Measurements from ENCODE around the gene RSPH6A. TPM values are rescaled to one million over a fixed set of nuclear protein-coding genes. Genes with fewer than 3 reads are reported as not detected.

RSPH6A gene
- total RNA-seq, 2 experiments from 2014 or later: 0.17 to 0.25 TPM

DNA sequence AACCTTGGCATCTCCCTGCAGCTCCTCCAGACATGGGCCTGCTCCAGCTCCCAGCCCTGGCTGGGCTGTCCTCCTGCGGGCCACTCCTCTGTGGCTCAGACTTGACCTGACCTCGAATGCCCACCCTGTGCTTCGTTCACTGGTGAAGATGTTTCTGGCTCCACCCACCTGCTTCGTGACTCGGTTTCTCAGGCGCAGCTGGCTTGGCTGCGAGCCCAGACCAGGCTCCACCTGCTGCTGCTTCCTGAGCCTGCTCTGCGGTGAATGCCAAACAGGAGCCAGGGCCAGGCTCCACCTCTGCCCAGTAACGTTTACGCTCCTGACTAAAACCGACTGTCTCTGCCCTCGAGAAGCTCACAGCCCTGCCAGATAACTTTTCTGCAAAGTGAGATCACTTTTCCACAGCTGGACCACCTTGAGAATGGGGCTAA is 8.9 kb upstream of the RSPH6A start:
- Histone ChIP-seq H3K27ac (ENCODE audit: low read depth in 1 of 2, low read length in 2 of 2) (no peak overlapping the region), H3K4me3 (ENCODE audit: low read length) (no peak overlapping the region), H3K9me3 (ENCODE audit: control insufficient read depth in 1 of 2, insufficient read depth in 1 of 2, low read length in 2 of 2) (no peaks in the 10 kb centered on the region), H3K36me3 (ENCODE audit: insufficient read depth, low read length) (peaks cover 68% of the 10 kb centered on the region), H3K4me1 (ENCODE audit: insufficient read depth, low read length) (no peaks in the 10 kb centered on the region), H3K27me3 (ENCODE audit: control insufficient read depth in 1 of 2, insufficient read depth in 2 of 2, low read length in 2 of 2) (no peaks in the 10 kb centered on the region)
- ATAC-seq (ENCODE audit: poor library complexity) (no peak), DNase-seq (no peak)
- Mint-ChIP-seq H3K4me3 (no peak overlapping the region), H3K27me3 (no peaks in the 10 kb centered on the region), H3K36me3 (ENCODE audit: low read depth) (peaks cover 51% of the 10 kb centered on the region), H3K4me1 (ENCODE audit: low read depth) (no peaks in the 10 kb centered on the region), H3K27ac (no peak overlapping the region), H3K9me3 (no peaks in the 10 kb centered on the region)
- CTCF ChIA-PET: interaction anchor here (0.6 kb wide), 1 partner anchor 43 kb away, joined by 3 read pairs; no protein-coding TSS in a partner anchor
- intact Hi-C loops (cut with DNase I, micrococcal nuclease): no loop called here
- TF ChIP-seq, protein P1, sequence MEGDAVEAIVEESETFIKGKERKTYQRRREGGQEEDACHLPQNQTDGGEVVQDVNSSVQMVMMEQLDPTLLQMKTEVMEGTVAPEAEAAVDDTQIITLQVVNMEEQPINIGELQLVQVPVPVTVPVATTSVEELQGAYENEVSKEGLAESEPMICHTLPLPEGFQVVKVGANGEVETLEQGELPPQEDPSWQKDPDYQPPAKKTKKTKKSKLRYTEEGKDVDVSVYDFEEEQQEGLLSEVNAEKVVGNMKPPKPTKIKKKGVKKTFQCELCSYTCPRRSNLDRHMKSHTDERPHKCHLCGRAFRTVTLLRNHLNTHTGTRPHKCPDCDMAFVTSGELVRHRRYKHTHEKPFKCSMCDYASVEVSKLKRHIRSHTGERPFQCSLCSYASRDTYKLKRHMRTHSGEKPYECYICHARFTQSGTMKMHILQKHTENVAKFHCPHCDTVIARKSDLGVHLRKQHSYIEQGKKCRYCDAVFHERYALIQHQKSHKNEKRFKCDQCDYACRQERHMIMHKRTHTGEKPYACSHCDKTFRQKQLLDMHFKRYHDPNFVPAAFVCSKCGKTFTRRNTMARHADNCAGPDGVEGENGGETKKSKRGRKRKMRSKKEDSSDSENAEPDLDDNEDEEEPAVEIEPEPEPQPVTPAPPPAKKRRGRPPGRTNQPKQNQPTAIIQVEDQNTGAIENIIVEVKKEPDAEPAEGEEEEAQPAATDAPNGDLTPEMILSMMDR (IDR thresholded peaks at IDR 0.05): no peak
- POLR2A ChIA-PET: interaction anchor here (1.3 kb wide), 1 partner anchor 39 kb away, joined by 5 read pairs; no protein-coding TSS in a partner anchor

DNA sequence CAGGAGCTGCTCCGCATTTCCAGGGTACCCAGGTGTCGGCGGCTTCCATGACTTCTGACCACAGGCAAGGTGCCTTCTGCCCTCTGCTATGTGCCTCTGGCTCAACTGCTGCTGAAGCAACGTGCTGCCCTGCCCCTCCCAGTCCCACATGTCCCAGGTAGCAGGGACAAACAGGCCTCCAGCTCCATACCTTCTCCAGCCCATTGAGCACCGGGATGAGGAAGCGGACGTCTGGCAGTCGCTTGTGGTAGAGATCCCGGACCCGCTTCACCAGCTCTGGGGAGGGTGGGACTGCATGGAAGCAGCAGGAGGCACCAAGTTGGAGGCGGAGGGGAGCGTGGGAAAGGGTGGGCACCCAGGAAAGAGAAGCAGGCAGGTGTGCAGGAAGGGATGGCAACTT is 8.1 kb upstream of the RSPH6A start:
- POLR2A ChIA-PET: interaction anchor here (0.9 kb wide), 1 partner anchor 40 kb away, joined by 3 read pairs; no protein-coding TSS in a partner anchor
- ATAC-seq (ENCODE audit: poor library complexity) (no peak), DNase-seq (no peak)
- CTCF ChIA-PET: interaction anchor here (0.6 kb wide), 1 partner anchor 109 kb away, joined by 3 read pairs; no protein-coding TSS in a partner anchor
- Histone ChIP-seq H3K4me1 (ENCODE audit: insufficient read depth, low read length) (no peaks in the 10 kb centered on the region), H3K9me3 (ENCODE audit: control insufficient read depth in 1 of 2, insufficient read depth in 1 of 2, low read length in 2 of 2) (no peaks in the 10 kb centered on the region), H3K27me3 (ENCODE audit: control insufficient read depth in 1 of 2, insufficient read depth in 2 of 2, low read length in 2 of 2) (no peaks in the 10 kb centered on the region), H3K36me3 (ENCODE audit: insufficient read depth, low read length) (peaks cover 59% of the 10 kb centered on the region), H3K27ac (ENCODE audit: low read depth in 1 of 2, low read length in 2 of 2) (no peak overlapping the region), H3K4me3 (ENCODE audit: low read length) (no peak overlapping the region)
- no peaks in the 10 kb centered on the region for H3K27me3 Mint-ChIP-seq
- no peaks in the 10 kb centered on the region for H3K9me3 Mint-ChIP-seq
- H3K36me3 Mint-ChIP-seq (ENCODE audit: low read depth): peaks cover 42% of the 10 kb centered on the region
- H3K4me1 Mint-ChIP-seq (ENCODE audit: low read depth): no peaks in the 10 kb centered on the region
- TF ChIP-seq, protein P1 (IDR thresholded peaks at IDR 0.05): no peak
- H3K27ac Mint-ChIP-seq: no peak overlapping the region
- H3K4me3 Mint-ChIP-seq: no peak overlapping the region
- intact Hi-C loops (cut with DNase I, micrococcal nuclease): no loop called here

DNA sequence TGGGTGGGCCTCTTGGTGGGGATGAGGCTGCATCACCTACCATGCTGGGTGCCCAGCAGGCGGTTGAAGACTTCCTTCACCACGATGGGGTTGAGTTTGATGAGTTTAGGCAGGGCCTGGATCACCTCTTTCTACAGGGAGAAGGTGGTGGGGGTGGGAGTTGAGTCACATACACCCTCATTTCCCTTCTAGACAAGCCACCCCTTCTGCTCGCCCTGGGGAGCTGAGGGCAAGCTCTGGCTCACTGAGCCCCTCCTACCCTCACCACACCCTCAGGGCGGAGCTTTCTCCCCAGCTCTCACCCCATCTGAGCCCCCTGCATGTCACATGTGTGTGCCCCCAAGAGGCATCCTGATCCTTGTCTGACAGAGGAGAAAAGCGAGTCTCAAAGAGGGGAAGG is 7.6 kb upstream of the RSPH6A start:
- no peaks in the 10 kb centered on the region for H3K9me3 Mint-ChIP-seq
- ChIA-PET CTCF (interaction anchor here (0.6 kb wide), 1 partner anchor 109 kb away, joined by 3 read pairs; no protein-coding TSS in a partner anchor), POLR2A (interaction anchor here (0.9 kb wide), 1 partner anchor 41 kb away, joined by 3 read pairs; no protein-coding TSS in a partner anchor)
- H3K27me3 Mint-ChIP-seq: no peaks in the 10 kb centered on the region
- Histone ChIP-seq H3K36me3 (ENCODE audit: insufficient read depth, low read length) (peaks cover 57% of the 10 kb centered on the region), H3K27ac (ENCODE audit: low read depth in 1 of 2, low read length in 2 of 2) (no peak overlapping the region), H3K9me3 (ENCODE audit: control insufficient read depth in 1 of 2, insufficient read depth in 1 of 2, low read length in 2 of 2) (no peaks in the 10 kb centered on the region), H3K4me1 (ENCODE audit: insufficient read depth, low read length) (no peaks in the 10 kb centered on the region), H3K4me3 (ENCODE audit: low read length) (no peak overlapping the region), H3K27me3 (ENCODE audit: control insufficient read depth in 1 of 2, insufficient read depth in 2 of 2, low read length in 2 of 2) (no peaks in the 10 kb centered on the region)
- TF ChIP-seq, protein P1 (IDR thresholded peaks at IDR 0.05): no peak
- H3K4me3 Mint-ChIP-seq: no peak overlapping the region
- DNase-seq (no peak), ATAC-seq (ENCODE audit: poor library complexity) (no peak)
- intact Hi-C loops (cut with DNase I, micrococcal nuclease): no loop called here
- no peaks in the 10 kb centered on the region for H3K4me1 Mint-ChIP-seq (ENCODE audit: low read depth)
- no peak overlapping the region for H3K27ac Mint-ChIP-seq
- H3K36me3 Mint-ChIP-seq (ENCODE audit: low read depth): peaks cover 37% of the 10 kb centered on the region

Measured in CD4-positive, alpha-beta T cell (primary cell).